ENCODE data around the gene POLR1H.

GRCh38 chr6:30055513-30055912 lies 5.6 kb upstream of the POLR1H start:
- TF ChIP-seq CTCF (IDR thresholded peaks at IDR 0.05; ENCODE audit: poor library complexity, severe bottlenecking) (no peak), RAD21 (conservative IDR thresholded peaks at IDR 0.05) (no peak), EZH2 (IDR thresholded peaks at IDR 0.05; ENCODE audit: borderline replicate concordance, insufficient read depth, low read length, poor library complexity, severe bottlenecking) (no peak), SMC3 (conservative IDR thresholded peaks at IDR 0.05; ENCODE audit: poor library complexity) (no peak), TAF1 (IDR thresholded peaks at IDR 0.05; ENCODE audit: low read depth) (no peak), POLR2AphosphoS5 (IDR thresholded peaks at IDR 0.05) (no peak), REST (IDR thresholded peaks at IDR 0.05; ENCODE audit: borderline replicate concordance) (no peak)
